Tibial artery (tissue), 4 donors: ENCODE data around the gene GCFC2.
A peak's percentile ranks its signal among the peaks of the same experiment; 100 is the strongest.

Source experiments
- DNase-seq, 2 donors: peaks; one replicate each; pipeline ENCODE4 v3.0.0-alpha.2; 2019
- H3K27ac ChIP-seq, 2 donors: fragments of 200-600 bp; sonication (generic) in 1 of 2; 1 replicate in 1 of 2; 2 replicates in 1 of 2; pipeline ENCODE4 v1.5.1; 2018 to 2019; ENCODE audit warnings: mild to moderate bottlenecking in 1 of 2
- H3K27me3 ChIP-seq, 2 donors: fragments of 200-600 bp; sonication (generic) in 1 of 2; one replicate each; pipeline versions ENCODE4 v1.5.1 to v1.6.0; 2016 to 2019
- H3K36me3 ChIP-seq, 3 donors: fragments of 200-600 bp; sonication (generic) in 2 of 3; one replicate each; pipeline ENCODE4 v1.5.1; 2016 to 2019; ENCODE audit warnings: mild to moderate bottlenecking in 2 of 3
- H3K4me1 ChIP-seq, 4 donors: fragments of 200-600 bp; sonication (generic) in 2 of 4; 1 replicate in 3 of 4; 2 replicates in 1 of 4; pipeline ENCODE4 v1.5.1; 2016 to 2019
- H3K4me3 ChIP-seq, 2 donors: fragments of 200-600 bp; sonication (generic) in 1 of 2; 1 replicate in 1 of 2; 2 replicates in 1 of 2; pipeline ENCODE4 v1.5.1; 2018 to 2019; ENCODE audit warnings: mild to moderate bottlenecking in 2 of 2
- H3K9me3 ChIP-seq, 3 donors: fragments of 200-600 bp; sonication (generic) in 1 of 3; one replicate each; pipeline ENCODE4 v1.5.1; 2016 to 2019
- CTCF ChIP-seq, 2 experiments: fragments of 200-600 bp in 1 of 2; fragments of 450-650 bp in 1 of 2; IDR thresholded peaks; one replicate each; pipeline ENCODE4 v1.5.1; 2017 to 2019; ENCODE audit warnings: antibody characterized with exemption in 2 of 2, mild to moderate bottlenecking in 1 of 2, moderate library complexity in 1 of 2
- intact Hi-C: fragments of 100-400 bp; cut with DNase I; formaldehyde crosslinking; loops from one replicate; pipeline ENCODE4 v1.15.0; 2023; ENCODE audit warnings: low total_unique reads

Gene GCFC2

GRCh38 chr2:75632091-75632701, 78.5 kb downstream of the GCFC2 start:
- no peak for DNase-seq
- Histone ChIP-seq H3K27me3 (peaks cover 0 to 11% of the 10 kb centered on the region in 2 donors), H3K9me3 (no peaks in the 10 kb centered on the region), H3K36me3 (no peaks in the 10 kb centered on the region), H3K4me3 (no peak overlapping the region), H3K4me1 (no peaks in the 10 kb centered on the region), H3K27ac (no peak overlapping the region)
- intact Hi-C loops, result no loop called here
- no peak for TF ChIP-seq CTCF (IDR thresholded peaks at IDR 0.05)

- Histone ChIP-seq H3K27ac (no peak overlapping the region), H3K36me3 (no peaks in the 10 kb centered on the region), H3K9me3 (no peaks in the 10 kb centered on the region), H3K4me3 (no peak overlapping the region), H3K4me1 (no peaks in the 10 kb centered on the region), H3K27me3 (peaks cover 0 to 10% of the 10 kb centered on the region in 2 donors)
- TF ChIP-seq CTCF (IDR thresholded peaks at IDR 0.05), result peak; percentile 58 to 82
- intact Hi-C loops, result no loop called here
- peak in 1 of 2 donors; percentile 64 for DNase-seq
These were observed 82.7 kb downstream of the GCFC2 start for GRCh38 chr2:75627902-75628504.

GRCh38 chr2:75622929-75623328, 87.8 kb downstream of the GCFC2 start:
- Histone ChIP-seq H3K27me3 (peaks cover 0 to 9% of the 10 kb centered on the region in 2 donors), H3K4me1 (no peaks in the 10 kb centered on the region), H3K27ac (no peak overlapping the region), H3K36me3 (no peaks in the 10 kb centered on the region), H3K9me3 (no peaks in the 10 kb centered on the region), H3K4me3 (no peak overlapping the region)
- TF ChIP-seq CTCF (IDR thresholded peaks at IDR 0.05), result no peak
- intact Hi-C loops, result no loop called here
- no peak for DNase-seq

GRCh38 chr2:75622500-75622899, 88.2 kb downstream of the GCFC2 start:
- H3K27me3 ChIP-seq, result peaks cover 0 to 9% of the 10 kb centered on the region in 2 donors
- no peaks in the 10 kb centered on the region for H3K9me3 ChIP-seq
- H3K4me3 ChIP-seq, result no peak overlapping the region
- intact Hi-C loops, result no loop called here
- no peaks in the 10 kb centered on the region for H3K4me1 ChIP-seq
- DNase-seq, result no peak
- H3K27ac ChIP-seq, result no peak overlapping the region
- no peaks in the 10 kb centered on the region for H3K36me3 ChIP-seq
- TF ChIP-seq CTCF (IDR thresholded peaks at IDR 0.05), result no peak

GRCh38 chr2:75621228-75621627, 89.5 kb downstream of the GCFC2 start:
- Histone ChIP-seq H3K9me3 (no peaks in the 10 kb centered on the region), H3K36me3 (no peaks in the 10 kb centered on the region), H3K27me3 (peaks cover 0 to 6% of the 10 kb centered on the region in 2 donors), H3K4me1 (no peaks in the 10 kb centered on the region), H3K4me3 (no peak overlapping the region), H3K27ac (no peak overlapping the region)
- TF ChIP-seq CTCF (IDR thresholded peaks at IDR 0.05), result no peak
- DNase-seq, result no peak
- intact Hi-C loops, result no loop called here
